ENCODE measurements around the gene OR2AG2.
"Not testable (repeated sequence)": the region's sequence is repeated elsewhere in the genome, so short reads cannot be mapped to it uniquely, and the experiment has no call there.

Gene OR2AG2

DNA sequence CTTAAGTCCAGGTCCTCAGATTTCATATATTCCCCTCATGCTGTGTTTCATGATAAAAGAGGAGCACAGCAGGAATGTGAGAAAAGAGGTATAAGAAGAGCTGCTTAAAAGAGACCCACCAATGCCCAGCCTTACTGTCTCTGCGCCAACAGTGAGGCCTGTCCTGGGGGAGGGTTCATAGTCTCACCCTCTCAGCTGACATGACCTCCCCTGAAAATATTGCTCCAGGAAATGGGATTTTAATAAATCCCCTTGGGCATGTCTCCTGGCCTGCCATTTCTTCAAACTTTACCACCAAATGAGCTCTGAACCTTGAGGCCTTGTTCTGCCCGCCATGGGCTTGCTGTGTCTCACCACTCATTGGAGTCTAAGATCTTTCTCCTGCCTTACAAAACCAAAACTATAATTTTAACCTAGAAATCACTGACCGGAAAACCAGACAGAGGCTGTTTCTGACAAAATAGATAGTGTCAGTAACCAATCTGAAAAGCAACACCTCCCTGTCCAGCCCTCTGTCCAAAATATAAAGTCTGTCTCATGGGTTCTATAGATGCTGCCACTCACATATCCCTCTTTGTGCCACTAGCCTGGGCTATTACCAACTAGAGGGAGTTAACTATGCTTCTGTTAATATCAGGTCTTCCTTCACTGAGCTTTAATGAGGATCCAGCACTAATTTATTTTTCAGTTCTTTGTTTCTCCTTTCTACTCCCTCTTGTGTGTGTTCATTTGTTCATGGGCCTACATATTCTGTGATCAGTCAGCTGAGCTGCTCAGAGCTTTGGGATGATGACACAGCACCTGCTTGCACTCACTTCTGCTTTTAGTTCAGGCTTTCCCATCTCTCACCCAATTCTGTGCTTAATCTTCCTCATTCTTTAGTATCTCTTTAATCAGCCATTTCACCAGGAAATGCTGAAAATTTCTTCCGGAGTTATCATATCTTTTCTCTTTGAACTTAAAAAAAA lies at the start of gene OR2AG2:
TSS of gene OR2AG2 (minus strand) at position 51 of the 968 bp plus-strand sequence. CDS start 3,019 bp downstream, outside the sequence.
- Mint-ChIP-seq H3K4me1 (no peaks in the 10 kb centered on the region), H3K9me3 (no peaks in the 10 kb centered on the region), H3K4me3 (no peak within 1 kb of the TSS), H3K27ac (peak within 1 kb of the TSS in 1 of 2 donors; percentile 75), H3K27me3 (no peaks in the 10 kb centered on the region)
- ATAC-seq (no peak), DNase-seq (no peak)

- peaks cover 0 to 8% of the 10 kb centered on the region in 2 donors for H3K9me3 Mint-ChIP-seq
- H3K4me3 Mint-ChIP-seq = no peak overlapping the region
- H3K4me1 Mint-ChIP-seq = no peaks in the 10 kb centered on the region
- H3K27ac Mint-ChIP-seq = no peak overlapping the region
- ATAC-seq (no peak), DNase-seq (no peak)
- peaks cover 17% of the 10 kb centered on the region for H3K27me3 Mint-ChIP-seq
Observed at GRCh38 chr11:6818967-6819366, 47.2 kb upstream of the OR2AG2 start.

DNA sequence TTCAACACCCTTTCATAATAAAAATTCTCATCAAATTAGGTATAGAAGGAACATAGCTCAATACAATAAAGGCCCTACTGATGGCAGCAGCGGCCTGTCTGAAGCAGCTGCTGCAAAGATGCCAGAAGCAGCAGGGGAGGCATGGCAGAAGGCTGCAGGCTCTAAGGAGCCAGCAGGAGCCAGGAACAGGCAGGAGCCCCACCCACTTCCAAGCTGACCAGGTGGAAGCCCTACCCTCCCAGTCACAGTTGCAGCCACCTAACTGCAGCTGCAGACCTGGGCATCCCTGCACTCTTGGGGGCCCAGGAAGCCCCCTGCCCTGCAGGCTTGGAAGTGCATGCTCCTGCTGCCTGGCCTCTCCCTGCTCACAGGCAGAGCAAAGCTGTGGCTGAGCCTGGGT lies 45.9 kb upstream of the OR2AG2 start:
- Mint-ChIP-seq H3K4me3 (no peak overlapping the region), H3K4me1 (no peaks in the 10 kb centered on the region), H3K9me3 (peaks cover 0 to 8% of the 10 kb centered on the region in 2 donors), H3K27me3 (peaks cover 18% of the 10 kb centered on the region), H3K27ac (no peak overlapping the region)
- DNase-seq = no peak
- no peak for ATAC-seq

DNA sequence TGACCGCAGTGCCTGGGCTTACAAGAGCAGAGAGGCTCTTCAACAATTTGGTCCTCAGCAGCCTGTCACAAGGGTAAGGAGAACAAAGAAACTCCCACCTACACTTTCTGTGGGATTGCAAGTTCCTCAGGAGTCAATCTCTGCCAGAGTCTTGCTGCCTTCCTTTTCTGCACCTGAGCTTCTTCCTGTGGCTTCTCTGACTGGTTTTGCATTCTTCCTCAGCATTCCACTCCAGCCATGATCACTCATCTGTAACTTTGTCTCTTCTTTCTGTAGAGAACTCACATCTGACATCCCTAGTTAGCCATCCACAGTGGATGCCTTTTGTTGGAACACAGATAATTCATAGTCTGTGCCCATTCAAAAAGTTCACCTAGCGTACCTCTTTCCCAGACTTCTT lies 41.9 kb upstream of the OR2AG2 start:
- ATAC-seq = no peak
- Mint-ChIP-seq H3K4me1 (no peaks in the 10 kb centered on the region), H3K27ac (no peak overlapping the region), H3K27me3 (peaks cover 32% of the 10 kb centered on the region), H3K4me3 (no peak overlapping the region), H3K9me3 (no peaks in the 10 kb centered on the region)
- DNase-seq = no peak

GRCh38 chr11:6812390-6813005 lies 40.7 kb upstream of the OR2AG2 start:
- Mint-ChIP-seq H3K27ac (no peak overlapping the region), H3K27me3 (peaks cover 44% of the 10 kb centered on the region), H3K4me3 (no peak overlapping the region), H3K9me3 (no peaks in the 10 kb centered on the region), H3K4me1 (no peaks in the 10 kb centered on the region)
- ATAC-seq (peak; percentile 83), DNase-seq (peak; percentile 37 to 48)

DNA sequence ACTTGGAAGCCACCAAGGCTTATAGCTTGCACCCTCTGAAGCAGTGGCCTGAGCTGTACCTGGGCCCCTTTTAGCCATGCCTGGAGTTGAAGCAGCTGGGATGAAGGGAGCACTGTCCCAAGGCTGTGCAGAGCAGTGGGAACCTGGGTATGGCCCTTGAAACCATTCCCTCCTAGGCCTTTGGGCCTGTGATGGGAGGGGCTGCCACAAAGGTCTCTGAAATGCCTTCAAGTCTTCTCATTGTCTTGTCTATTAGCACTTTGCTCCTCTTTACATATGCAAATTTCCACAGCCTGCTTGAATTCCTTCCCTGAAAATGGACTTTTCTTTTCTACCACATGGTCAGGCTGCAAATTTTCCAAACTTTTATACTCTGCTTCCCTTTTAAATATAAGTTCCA lies 29.3 kb upstream of the OR2AG2 start:
- not testable (repeated sequence) for H3K4me3 Mint-ChIP-seq, H3K27me3 Mint-ChIP-seq, H3K4me1 Mint-ChIP-seq, DNase-seq, H3K27ac Mint-ChIP-seq, ATAC-seq
- H3K9me3 Mint-ChIP-seq = peaks cover 0 to 14% of the 10 kb centered on the region in 2 donors

DNA sequence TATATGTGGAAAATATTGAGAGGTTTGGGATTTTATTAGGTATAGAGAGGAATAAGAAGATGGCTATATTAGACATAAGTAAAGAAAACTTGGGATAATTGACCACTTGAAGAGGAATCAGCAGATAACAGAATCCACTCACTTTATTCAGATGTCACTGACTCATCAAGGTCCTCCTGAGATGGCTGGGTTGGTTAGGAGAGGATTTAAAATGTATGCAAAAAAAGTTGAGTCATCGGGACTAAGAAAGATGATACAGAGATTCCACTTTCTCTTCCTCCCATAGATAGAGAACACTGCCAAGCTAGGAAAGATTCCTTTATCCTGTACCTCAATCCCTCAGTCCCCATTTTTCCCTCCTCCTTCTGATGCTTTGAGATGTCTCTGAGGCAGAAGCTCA lies 27.6 kb upstream of the OR2AG2 start, which contains the start of gene OR6A2:
TSS of gene OR6A2 (minus strand) at position 288 of the 400 bp plus-strand sequence. CDS start 3,981 bp downstream, outside the sequence.
- Mint-ChIP-seq H3K27ac (no peak within 1 kb of the TSS), H3K9me3 (peaks cover 0 to 14% of the 10 kb centered on the region in 2 donors), H3K27me3 (no peaks in the 10 kb centered on the region), H3K4me1 (no peaks in the 10 kb centered on the region), H3K4me3 (no peak within 1 kb of the TSS)
- DNase-seq (no peak), ATAC-seq (no peak)

- Mint-ChIP-seq H3K9me3 (no peaks in the 10 kb centered on the region), H3K4me3 (no peak overlapping the region), H3K27ac (no peak overlapping the region), H3K27me3 (no peaks in the 10 kb centered on the region), H3K4me1 (no peaks in the 10 kb centered on the region)
- ATAC-seq = no peak
- DNase-seq = no peak
Observed at GRCh38 chr11:6794639-6795038, 22.9 kb upstream of the OR2AG2 start.

- Mint-ChIP-seq H3K27me3 (peaks cover 13% of the 10 kb centered on the region), H3K4me3 (no peak overlapping the region), H3K4me1 (no peaks in the 10 kb centered on the region), H3K27ac (no peak overlapping the region), H3K9me3 (no peaks in the 10 kb centered on the region)
- ATAC-seq (no peak), DNase-seq (no peak)
Observed at GRCh38 chr11:6790546-6790945, 18.8 kb upstream of the OR2AG2 start.

- ATAC-seq (no peak), DNase-seq (no peak)
- Mint-ChIP-seq H3K27ac (no peak within 1 kb of the TSS), H3K27me3 (peaks cover 18% of the 10 kb centered on the region), H3K9me3 (no peaks in the 10 kb centered on the region), H3K4me3 (no peak within 1 kb of the TSS), H3K4me1 (no peaks in the 10 kb centered on the region)
Observed at GRCh38 chr11:6782720-6783119, 10.9 kb upstream of the OR2AG2 start, which contains the start of gene OR2AG1. TSS of gene OR2AG1 (plus strand) at chr11:6783020. CDS start at chr11:6785038, 2,018 bp downstream.

DNA sequence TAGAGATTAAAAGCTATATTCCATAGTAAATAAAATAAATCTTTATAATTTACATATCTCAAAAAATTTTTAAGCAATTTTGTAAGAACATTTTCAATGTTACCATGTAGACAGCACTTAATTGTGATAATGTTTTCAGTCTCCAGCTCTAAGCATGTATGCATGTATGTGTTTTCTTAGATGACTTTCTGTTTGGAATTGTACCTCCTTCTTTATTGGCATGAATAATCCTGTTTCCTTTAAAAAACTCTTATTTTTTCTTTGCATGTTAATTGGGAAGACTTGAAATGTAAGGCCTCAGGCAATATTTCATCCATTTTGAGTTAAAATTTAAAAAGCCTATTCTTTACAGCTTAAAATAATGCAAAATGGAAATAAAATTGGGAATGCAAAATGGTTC lies 9.1 kb upstream of the OR2AG2 start:
- DNase-seq (no peak), ATAC-seq (no peak)
- Mint-ChIP-seq H3K4me1 (no peaks in the 10 kb centered on the region), H3K9me3 (no peaks in the 10 kb centered on the region), H3K4me3 (no peak overlapping the region), H3K27ac (no peak overlapping the region), H3K27me3 (peaks cover 17% of the 10 kb centered on the region)

DNA sequence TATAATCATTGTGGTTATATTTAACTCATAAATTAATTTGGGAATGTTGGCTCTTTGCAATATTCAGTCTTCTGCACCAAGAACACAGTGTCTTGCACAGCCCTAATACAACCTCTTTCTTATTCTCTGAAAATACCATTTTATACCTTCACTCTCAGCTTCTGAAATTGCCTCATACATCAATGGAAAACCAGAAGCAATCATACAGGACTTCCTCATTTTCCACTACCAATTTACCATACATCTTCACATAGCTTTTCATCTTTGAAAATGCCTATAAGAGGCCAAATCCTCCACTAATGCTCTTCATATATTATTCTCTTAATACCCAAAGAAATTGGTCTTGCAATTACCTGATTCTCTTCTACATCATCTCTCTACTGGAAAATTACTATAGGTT lies 6.7 kb upstream of the OR2AG2 start:
- Mint-ChIP-seq H3K4me3 (no peak overlapping the region), H3K27ac (no peak overlapping the region), H3K27me3 (no peaks in the 10 kb centered on the region), H3K9me3 (no peaks in the 10 kb centered on the region), H3K4me1 (no peaks in the 10 kb centered on the region)
- no peak for ATAC-seq
- DNase-seq = no peak

DNA sequence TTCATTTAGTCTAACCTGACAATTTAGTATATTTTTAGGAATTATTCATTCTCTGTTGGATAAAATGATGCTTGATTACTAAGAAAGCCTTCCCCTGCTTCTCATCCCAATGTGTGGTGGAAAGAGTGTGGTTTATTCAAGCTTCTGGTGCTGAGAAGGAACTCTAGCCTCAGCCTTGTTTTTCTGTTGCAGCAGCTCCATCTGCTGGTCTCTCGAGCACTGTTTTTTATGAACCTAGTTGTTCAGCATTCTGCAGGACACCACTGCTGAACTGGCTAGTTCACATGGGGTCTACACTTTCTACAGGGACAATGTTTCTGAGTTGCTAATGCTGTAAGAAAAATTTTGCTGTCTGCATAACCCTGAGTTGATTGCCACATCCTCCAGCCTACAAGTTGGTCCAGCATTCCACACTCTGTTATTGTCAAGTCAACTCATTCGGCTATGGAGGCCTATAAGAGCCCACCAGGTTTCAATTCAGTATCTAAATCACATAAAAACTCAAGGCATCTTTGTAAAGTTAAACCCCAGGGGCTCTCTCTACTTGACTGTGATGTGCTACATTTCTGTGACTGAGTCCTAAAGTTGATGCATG lies 14.3 kb downstream of the OR2AG2 start:
- ATAC-seq (peak; percentile 84), DNase-seq (peak in 1 of 2 donors; percentile 41)
- no peak overlapping the region for H3K4me3 Mint-ChIP-seq
- peaks cover 6% of the 10 kb centered on the region for H3K4me1 Mint-ChIP-seq
- peaks cover 4% of the 10 kb centered on the region for H3K27me3 Mint-ChIP-seq
- H3K9me3 Mint-ChIP-seq = no peaks in the 10 kb centered on the region
- no peak overlapping the region for H3K27ac Mint-ChIP-seq

DNA sequence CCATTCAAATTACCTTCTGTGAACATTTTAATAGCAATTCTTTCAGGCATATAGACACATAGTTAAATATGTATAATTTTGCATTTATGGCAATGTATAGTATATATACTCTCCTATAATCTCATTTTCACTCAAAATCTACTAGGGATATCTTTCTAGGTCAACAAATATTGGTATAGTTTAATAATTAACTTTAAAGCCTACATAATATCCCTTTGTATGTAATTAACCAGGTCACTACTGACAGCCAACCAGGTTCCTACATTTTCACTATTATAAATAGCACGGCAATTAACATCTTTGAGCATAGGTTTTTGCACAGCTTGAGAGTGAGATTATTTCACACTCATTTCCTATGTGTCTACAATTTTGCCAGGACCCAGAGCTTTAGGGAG lies 15.8 kb downstream of the OR2AG2 start:
- Mint-ChIP-seq H3K4me1 (peaks cover 6% of the 10 kb centered on the region), H3K27ac (no peak overlapping the region), H3K9me3 (no peaks in the 10 kb centered on the region), H3K27me3 (no peaks in the 10 kb centered on the region), H3K4me3 (no peak overlapping the region)
- ATAC-seq (no peak), DNase-seq (no peak)

DNA sequence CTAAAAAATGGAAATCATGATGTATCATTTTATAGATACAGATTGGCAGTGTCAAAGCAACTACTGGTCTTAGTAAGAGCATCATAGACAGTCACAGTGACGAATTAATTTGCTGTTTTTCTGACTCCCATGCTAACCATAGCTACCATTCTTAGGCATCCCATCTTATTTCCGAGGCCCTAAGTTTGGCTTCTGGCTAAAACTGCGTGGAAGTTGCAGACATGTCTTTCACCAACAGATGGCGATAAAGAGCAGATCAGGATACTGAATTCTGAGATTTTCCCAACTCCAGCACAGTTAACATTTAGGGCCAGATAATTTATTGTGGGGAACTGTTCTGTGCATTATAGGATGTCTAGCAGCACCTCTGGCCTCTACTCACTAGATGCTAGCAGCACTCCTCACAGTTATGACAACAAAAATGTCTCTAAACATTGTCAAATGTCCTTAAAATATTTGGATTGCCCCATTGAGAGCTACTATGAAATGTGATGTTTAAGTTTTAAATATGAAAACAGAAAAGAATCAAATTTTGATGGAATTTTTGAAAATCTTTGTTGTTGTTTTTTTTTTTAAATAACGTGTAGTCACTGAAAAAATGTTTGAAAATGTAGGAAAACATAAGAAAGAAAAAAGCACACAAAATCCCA lies 16.3 kb downstream of the OR2AG2 start:
- DNase-seq = no peak
- no peaks in the 10 kb centered on the region for H3K27me3 Mint-ChIP-seq

More for the DNA sequence above, 16.3 kb downstream of the OR2AG2 start:
- Mint-ChIP-seq H3K4me3 (no peak overlapping the region), H3K27ac (no peak overlapping the region), H3K4me1 (peaks cover 6% of the 10 kb centered on the region), H3K9me3 (no peaks in the 10 kb centered on the region)
- no peak for ATAC-seq

Data from stimulated activated naive CD8-positive, alpha-beta T cell treated with anti-CD3 and anti-CD28 coated beads, Interleukin-15, amount 100 ng/mL, for 72 hours (primary cell).